Measurements from ENCODE around the gene LDAH. TPM values are rescaled to one million over a fixed set of nuclear protein-coding genes. Genes with fewer than 3 reads are reported as not detected.

Gene LDAH
- polyA plus RNA-seq, 2 of the 4 experiments (the other 2 are of a cell fraction) = 29.6 to 42.4 TPM

GRCh38 chr2:20725782-20726181 is 97.1 kb downstream of the LDAH start:
- Histone ChIP-seq H3K9me3 (no peaks in the 10 kb centered on the region), H3K27ac (no peak overlapping the region), H3K4me1 (peaks cover 21% of the 10 kb centered on the region; the same call in 2 of the 3 replicates), H3K4me3 (no peak overlapping the region), H3K4me2 (no peak overlapping the region)
- ChIA-PET CTCF (interaction anchor here (0.9 to 1.1 kb wide), 2 partner anchors 18 to 64 kb away, joined by 3 read pairs; no protein-coding TSS in a partner anchor), POLR2A (no interaction called here)
- TF ChIP-seq CHD4 (IDR thresholded peaks at IDR 0.05; ENCODE audit: borderline replicate concordance) = no peak
- TF ChIP-seq, protein P1, sequence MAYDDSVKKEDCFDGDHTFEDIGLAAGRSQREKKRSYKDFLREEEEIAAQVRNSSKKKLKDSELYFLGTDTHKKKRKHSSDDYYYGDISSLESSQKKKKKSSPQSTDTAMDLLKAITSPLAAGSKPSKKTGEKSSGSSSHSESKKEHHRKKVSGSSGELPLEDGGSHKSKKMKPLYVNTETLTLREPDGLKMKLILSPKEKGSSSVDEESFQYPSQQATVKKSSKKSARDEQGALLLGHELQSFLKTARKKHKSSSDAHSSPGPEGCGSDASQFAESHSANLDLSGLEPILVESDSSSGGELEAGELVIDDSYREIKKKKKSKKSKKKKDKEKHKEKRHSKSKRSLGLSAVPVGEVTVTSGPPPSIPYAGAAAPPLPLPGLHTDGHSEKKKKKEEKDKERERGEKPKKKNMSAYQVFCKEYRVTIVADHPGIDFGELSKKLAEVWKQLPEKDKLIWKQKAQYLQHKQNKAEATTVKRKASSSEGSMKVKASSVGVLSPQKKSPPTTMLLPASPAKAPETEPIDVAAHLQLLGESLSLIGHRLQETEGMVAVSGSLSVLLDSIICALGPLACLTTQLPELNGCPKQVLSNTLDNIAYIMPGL (CRISPR knock-in tag; IDR thresholded peaks at IDR 0.05; ENCODE audit: borderline replicate concordance) = no peak
- no peak for TF ChIP-seq TP53 (CRISPR knock-in tag; IDR thresholded peaks at IDR 0.05)
- TF ChIP-seq GATA3 (IDR thresholded peaks at IDR 0.05; ENCODE audit: borderline replicate concordance) = no peak
- TF ChIP-seq EP300 (IDR thresholded peaks at IDR 0.05) = no peak
- TF ChIP-seq ZSCAN20 (CRISPR knock-in tag; IDR thresholded peaks at IDR 0.05) = no peak
- no peak for TF ChIP-seq JUN (IDR thresholded peaks at IDR 0.05)
- no peak for TF ChIP-seq CEBPB (IDR thresholded peaks at IDR 0.05)
- no peak for TF ChIP-seq ZC3H11A (IDR thresholded peaks at IDR 0.05)
- TF ChIP-seq RARB (CRISPR knock-in tag; IDR thresholded peaks at IDR 0.05) = no peak
- TF ChIP-seq, protein P2, sequence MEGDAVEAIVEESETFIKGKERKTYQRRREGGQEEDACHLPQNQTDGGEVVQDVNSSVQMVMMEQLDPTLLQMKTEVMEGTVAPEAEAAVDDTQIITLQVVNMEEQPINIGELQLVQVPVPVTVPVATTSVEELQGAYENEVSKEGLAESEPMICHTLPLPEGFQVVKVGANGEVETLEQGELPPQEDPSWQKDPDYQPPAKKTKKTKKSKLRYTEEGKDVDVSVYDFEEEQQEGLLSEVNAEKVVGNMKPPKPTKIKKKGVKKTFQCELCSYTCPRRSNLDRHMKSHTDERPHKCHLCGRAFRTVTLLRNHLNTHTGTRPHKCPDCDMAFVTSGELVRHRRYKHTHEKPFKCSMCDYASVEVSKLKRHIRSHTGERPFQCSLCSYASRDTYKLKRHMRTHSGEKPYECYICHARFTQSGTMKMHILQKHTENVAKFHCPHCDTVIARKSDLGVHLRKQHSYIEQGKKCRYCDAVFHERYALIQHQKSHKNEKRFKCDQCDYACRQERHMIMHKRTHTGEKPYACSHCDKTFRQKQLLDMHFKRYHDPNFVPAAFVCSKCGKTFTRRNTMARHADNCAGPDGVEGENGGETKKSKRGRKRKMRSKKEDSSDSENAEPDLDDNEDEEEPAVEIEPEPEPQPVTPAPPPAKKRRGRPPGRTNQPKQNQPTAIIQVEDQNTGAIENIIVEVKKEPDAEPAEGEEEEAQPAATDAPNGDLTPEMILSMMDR (IDR thresholded peaks at IDR 0.05) = no peak
- TF ChIP-seq, protein P3, sequence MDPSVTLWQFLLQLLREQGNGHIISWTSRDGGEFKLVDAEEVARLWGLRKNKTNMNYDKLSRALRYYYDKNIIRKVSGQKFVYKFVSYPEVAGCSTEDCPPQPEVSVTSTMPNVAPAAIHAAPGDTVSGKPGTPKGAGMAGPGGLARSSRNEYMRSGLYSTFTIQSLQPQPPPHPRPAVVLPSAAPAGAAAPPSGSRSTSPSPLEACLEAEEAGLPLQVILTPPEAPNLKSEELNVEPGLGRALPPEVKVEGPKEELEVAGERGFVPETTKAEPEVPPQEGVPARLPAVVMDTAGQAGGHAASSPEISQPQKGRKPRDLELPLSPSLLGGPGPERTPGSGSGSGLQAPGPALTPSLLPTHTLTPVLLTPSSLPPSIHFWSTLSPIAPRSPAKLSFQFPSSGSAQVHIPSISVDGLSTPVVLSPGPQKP (IDR thresholded peaks at IDR 0.05; ENCODE audit: low read depth, low read length) = no peak
- TF ChIP-seq BCL3 (IDR thresholded peaks at IDR 0.05) = no peak
- no peak for TF ChIP-seq NPAS2 (CRISPR knock-in tag; IDR thresholded peaks at IDR 0.05; ENCODE audit: borderline replicate concordance)
- no peak for TF ChIP-seq ZFP36 (IDR thresholded peaks at IDR 0.05; ENCODE audit: borderline replicate concordance, partially characterized antibody)
- TF ChIP-seq RAD21 (conservative IDR thresholded peaks at IDR 0.05 in 1 of 2, IDR thresholded peaks at IDR 0.05 in 1 of 2) = no peak
- ATAC-seq (no peak), FAIRE-seq (no peak), DNase-seq (ENCODE audit: low read depth in 1 of 2, low spot score in 1 of 2) (no peak)
- 89% methylated on average over 2 of the region's 2 CpGs for WGBS (ENCODE audit: missing lambda C conversion rate)

GRCh38 chr2:20724500-20725053 is 98.3 kb downstream of the LDAH start:
- Histone ChIP-seq H3K4me2 (no peak overlapping the region), H3K27ac (no peak overlapping the region), H3K4me1 (peaks cover 14% of the 10 kb centered on the region; the same call in 2 of the 3 replicates), H3K9me3 (no peaks in the 10 kb centered on the region), H3K4me3 (no peak overlapping the region)
- 95% methylated on average over 3 of the region's 3 CpGs for WGBS (ENCODE audit: missing lambda C conversion rate)
- FAIRE-seq (no peak), DNase-seq (ENCODE audit: low read depth in 1 of 2, low spot score in 1 of 2) (no peak), ATAC-seq (no peak)
- POLR2A ChIA-PET = no interaction called here
- CTCF ChIA-PET = interaction anchor here (0.9 to 1.1 kb wide), 3 partner anchors 17 to 239 kb away, joined by 3 read pairs; no protein-coding TSS in a partner anchor
- TF ChIP-seq, protein P1 (CRISPR knock-in tag; IDR thresholded peaks at IDR 0.05; ENCODE audit: borderline replicate concordance) = no peak
- no peak for TF ChIP-seq ESRRA (IDR thresholded peaks at IDR 0.05; ENCODE audit: borderline replicate concordance, low read length)
- no peak for TF ChIP-seq TFCP2L1 (CRISPR knock-in tag; IDR thresholded peaks at IDR 0.05)
- no peak for TF ChIP-seq JUNB (IDR thresholded peaks at IDR 0.05)
- no peak for TF ChIP-seq NFE2L2 (conservative IDR thresholded peaks at IDR 0.05; ENCODE audit: low read length)
- TF ChIP-seq EHMT2 (IDR thresholded peaks at IDR 0.05; ENCODE audit: low read depth) = no peak
- no peak for TF ChIP-seq HOXB5 (CRISPR knock-in tag; IDR thresholded peaks at IDR 0.05)
- no peak for TF ChIP-seq RAD21 (conservative IDR thresholded peaks at IDR 0.05 in 1 of 2, IDR thresholded peaks at IDR 0.05 in 1 of 2)
- no peak for TF ChIP-seq POLR2AphosphoS2 (conservative IDR thresholded peaks at IDR 0.05; ENCODE audit: low read length)
- no peak for TF ChIP-seq FOSB (CRISPR knock-in tag; IDR thresholded peaks at IDR 0.05)

Measured in A549 (cell line).